Common myeloid progenitor, CD34-positive (primary cell): ENCODE data around the gene KCNMA1.

Experiments
- CTCF ChIA-PET: fragments of 350-600 bp; sonication (Branson Sonifier 250); formaldehyde crosslinking; loops from one replicate; lab custom pipeline; 2021; ENCODE audit warnings: antibody characterized with exemption; lab: Charles Lee
- POLR2A ChIA-PET: fragments of 350-600 bp; sonication (Branson Sonifier 250); formaldehyde crosslinking; loops from one replicate; lab custom pipeline; 2021; ENCODE audit warnings: antibody characterized with exemption; lab: Charles Lee
- DNase-seq, 3 donors: peaks; one replicate each; pipeline versions ENCODE4 v3.0.0 to v3.0.0-alpha.2; 2013
- H3K27ac ChIP-seq, 2 experiments: 1 replicate in 1 of 2; 2 replicates in 1 of 2; pipeline ENCODE4 v1.7.0; 2013; ENCODE audit warnings: inconsistent platforms in 2 of 2, low read length in 2 of 2, mild to moderate bottlenecking in 2 of 2, low read depth in 1 of 2, moderate library complexity in 1 of 2; ENCODE audit not compliant: severe bottlenecking in 2 of 2, insufficient read depth in 1 of 2, poor library complexity in 1 of 2
- H3K27me3 ChIP-seq, 5 experiments: replicated peaks in 2 of 5; 1 replicate in 3 of 5; 2 replicates in 2 of 5; pipeline versions ENCODE4 v1.6.1 to v1.7.0; 2013; ENCODE audit warnings: low read length in 4 of 5, mild to moderate bottlenecking in 2 of 5, moderate library complexity in 2 of 5, inconsistent platforms in 1 of 5; ENCODE audit not compliant: insufficient read depth in 5 of 5, control insufficient read depth in 4 of 5
- H3K36me3 ChIP-seq, 4 experiments: 1 replicate in 2 of 4; 2 replicates in 2 of 4; pipeline versions ENCODE4 v1.6.1 to v1.7.0; 2013; ENCODE audit warnings: low read length in 3 of 4, control low read depth in 1 of 4, mild to moderate bottlenecking in 1 of 4; ENCODE audit not compliant: control insufficient read depth in 4 of 4, insufficient read depth in 4 of 4
- H3K4me1 ChIP-seq, 4 experiments: 1 replicate in 3 of 4; 2 replicates in 1 of 4; pipeline versions ENCODE4 v1.6.1 to v1.7.1; 2013; ENCODE audit warnings: low read length in 3 of 4, mild to moderate bottlenecking in 3 of 4, control low read depth in 1 of 4, inconsistent platforms in 1 of 4, moderate library complexity in 1 of 4; ENCODE audit not compliant: control insufficient read depth in 4 of 4, insufficient read depth in 4 of 4; ENCODE audit errors: control extremely low read depth in 1 of 4
- H3K4me3 ChIP-seq, 7 experiments: 1 replicate in 4 of 7; 2 replicates in 3 of 7; pipeline versions ENCODE4 v1.5.1 to v1.7.0; 2013; ENCODE audit warnings: mild to moderate bottlenecking in 7 of 7, low read length in 6 of 7, moderate library complexity in 6 of 7, inconsistent platforms in 2 of 7, low read depth in 2 of 7, control low read depth in 1 of 7; ENCODE audit not compliant: insufficient read depth in 4 of 7, control insufficient read depth in 1 of 7; ENCODE audit errors: extremely low read depth in 1 of 7
- H3K9me3 ChIP-seq, 5 experiments: 1 replicate in 4 of 5; 2 replicates in 1 of 5; pipeline versions ENCODE4 v1.6.1 to v1.7.1; 2013; ENCODE audit warnings: low read length in 4 of 5, mild to moderate bottlenecking in 2 of 5, inconsistent platforms in 1 of 5, low read depth in 1 of 5, moderate library complexity in 1 of 5; ENCODE audit not compliant: control insufficient read depth in 4 of 5, insufficient read depth in 2 of 5; ENCODE audit errors: control extremely low read depth in 1 of 5
- WGBS: methylation state at CpG from one replicate; pipeline ENCODE4 v1.1.5; 2013; ENCODE audit not compliant: insufficient coverage; 5-methylcytosine and 5-hydroxymethylcytosine counted together

Gene KCNMA1

DNA sequence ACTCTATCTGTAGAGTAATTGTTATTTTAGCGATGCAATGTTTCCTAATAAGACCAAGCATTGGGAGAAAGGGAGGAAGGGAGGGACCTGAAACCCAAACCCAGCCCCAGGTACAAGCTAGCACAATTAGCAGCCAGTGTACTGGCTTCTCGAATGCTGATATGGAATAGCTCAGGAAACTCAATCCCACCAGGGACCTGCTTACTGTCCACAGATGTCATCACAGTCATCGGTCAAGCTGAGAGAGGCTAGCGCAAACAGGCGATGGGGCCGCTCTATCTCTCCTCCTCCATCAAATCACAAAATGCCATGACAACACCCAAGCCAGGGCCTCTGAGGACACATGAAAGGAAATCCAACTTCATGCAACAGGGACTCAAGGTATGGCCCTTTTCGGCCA, 192.1 kb downstream of the KCNMA1 start:
- Histone ChIP-seq H3K27ac (no peak overlapping the region), H3K4me1 (no peaks in the 10 kb centered on the region), H3K27me3 (peaks cover 0 to 10% (median 0%) of the 10 kb centered on the region in 5 experiments), H3K36me3 (no peaks in the 10 kb centered on the region), H3K9me3 (no peaks in the 10 kb centered on the region), H3K4me3 (no peak overlapping the region)
- WGBS, result 100% methylated on average over 5 of the region's 7 CpGs
- ChIA-PET POLR2A (no interaction called here), CTCF (no interaction called here)
- DNase-seq, result no peak

DNA sequence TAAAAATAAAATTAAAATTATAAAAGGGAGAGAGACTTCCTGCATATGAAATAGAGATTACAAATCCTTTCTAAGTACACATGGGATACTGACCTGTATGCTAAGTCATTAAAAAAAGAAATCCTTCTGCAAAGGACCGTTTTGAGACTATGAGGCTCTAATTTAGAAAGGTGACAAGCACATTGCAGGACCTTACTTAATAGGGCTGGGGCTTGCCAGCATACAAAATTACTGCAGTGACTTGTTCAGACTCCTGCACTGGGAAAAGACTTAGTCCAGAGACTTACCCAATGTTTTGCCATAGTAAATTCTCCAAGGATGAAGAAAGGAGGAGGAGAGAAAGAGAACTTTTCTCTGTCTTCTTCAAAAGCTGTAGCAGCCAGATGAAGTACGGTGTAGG, 193.6 kb downstream of the KCNMA1 start:
- 84% methylated on average over 2 of the region's 2 CpGs for WGBS
- H3K27ac ChIP-seq, result no peak overlapping the region
- CTCF ChIA-PET, result interaction anchor here (1.6 kb wide), 1 partner anchor 17 kb away, joined by 3 read pairs; no protein-coding TSS in a partner anchor
- H3K36me3 ChIP-seq, result no peaks in the 10 kb centered on the region
- H3K27me3 ChIP-seq, result peaks cover 0 to 14% (median 0%) of the 10 kb centered on the region in 5 experiments
- no peak overlapping the region for H3K4me3 ChIP-seq
- no peaks in the 10 kb centered on the region for H3K9me3 ChIP-seq
- POLR2A ChIA-PET, result no interaction called here
- no peak for DNase-seq
- no peaks in the 10 kb centered on the region for H3K4me1 ChIP-seq

DNA sequence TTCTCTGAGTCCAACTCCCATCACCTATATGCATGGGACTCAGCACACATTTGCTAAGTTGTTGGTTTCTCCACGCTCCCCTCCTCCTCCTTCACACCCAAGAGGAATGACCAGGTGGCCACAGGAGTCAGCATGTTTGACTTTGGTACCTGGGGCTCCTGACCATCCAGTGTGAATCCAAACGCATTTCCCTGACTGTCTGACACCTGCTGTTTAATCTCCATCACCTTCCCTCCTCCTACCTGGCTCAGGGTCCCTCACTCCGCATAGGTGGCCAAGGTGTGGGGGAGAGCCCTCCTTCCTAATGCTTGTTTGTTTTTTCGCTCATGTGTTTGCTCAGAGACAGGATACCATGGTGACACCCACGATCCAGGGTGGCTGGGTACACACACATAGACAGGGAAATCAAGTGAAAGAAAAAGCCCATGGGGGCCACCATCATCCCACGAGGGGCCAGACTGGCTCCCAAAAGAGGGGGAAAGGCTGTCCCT, 194.9 kb downstream of the KCNMA1 start:
- Histone ChIP-seq H3K4me3 (no peak overlapping the region), H3K27ac (no peak overlapping the region), H3K9me3 (no peaks in the 10 kb centered on the region), H3K36me3 (no peaks in the 10 kb centered on the region), H3K27me3 (peaks cover 0 to 14% (median 0%) of the 10 kb centered on the region in 5 experiments), H3K4me1 (no peaks in the 10 kb centered on the region)
- CTCF ChIA-PET, result interaction anchor here (1.6 kb wide), 1 partner anchor 15 kb away, joined by 3 read pairs; no protein-coding TSS in a partner anchor
- 74% methylated on average over 6 of the region's 6 CpGs for WGBS
- DNase-seq, result no peak
- POLR2A ChIA-PET, result no interaction called here

- WGBS, result 80% methylated on average over 5 of the region's 8 CpGs
- Histone ChIP-seq H3K27me3 (peaks cover 0 to 14% (median 0%) of the 10 kb centered on the region in 5 experiments), H3K4me1 (no peaks in the 10 kb centered on the region), H3K27ac (no peak overlapping the region), H3K9me3 (no peaks in the 10 kb centered on the region), H3K4me3 (no peak overlapping the region), H3K36me3 (no peaks in the 10 kb centered on the region)
- no peak for DNase-seq
- ChIA-PET CTCF (no interaction called here), POLR2A (no interaction called here)
Observed at GRCh38 chr10:77441353-77442166, 196.0 kb downstream of the KCNMA1 start.

DNA sequence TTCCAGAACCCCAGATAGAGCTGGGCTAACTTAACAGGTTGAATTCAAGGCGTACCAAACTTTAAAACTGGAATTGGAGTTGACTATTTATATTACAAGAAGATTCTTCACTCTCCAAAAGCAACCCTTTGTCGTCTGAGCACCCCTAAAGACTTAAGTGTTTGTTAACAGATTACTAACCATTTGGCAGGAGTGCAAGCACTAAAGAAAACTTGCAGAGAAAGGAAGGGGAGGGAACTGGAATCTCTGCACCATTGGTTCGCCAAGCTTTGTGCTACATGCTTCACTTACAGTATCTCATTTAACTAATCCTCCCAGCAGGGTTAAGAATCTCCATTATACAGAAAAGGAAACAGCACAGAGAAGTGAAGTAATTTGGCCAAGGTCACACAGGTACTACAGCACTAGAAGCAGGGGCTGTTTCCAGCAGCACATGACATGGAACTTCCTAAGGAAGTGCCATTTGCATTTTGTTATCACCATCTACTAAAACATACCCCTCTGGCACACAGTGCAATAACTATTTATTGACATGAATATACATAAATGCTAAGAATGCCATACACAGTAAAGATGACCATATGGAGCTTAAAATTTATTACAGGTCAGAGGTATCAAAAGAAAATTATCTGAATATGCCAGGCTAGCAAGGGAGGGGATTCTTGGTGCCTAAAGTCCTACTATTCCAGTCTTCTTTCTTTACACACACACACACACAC, 201.2 kb downstream of the KCNMA1 start:
- H3K4me1 ChIP-seq, result no peaks in the 10 kb centered on the region
- 83% methylated on average over 1 of the region's 3 CpGs for WGBS
- no peaks in the 10 kb centered on the region for H3K36me3 ChIP-seq
- DNase-seq, result no peak
- H3K27ac ChIP-seq, result no peak overlapping the region
- CTCF ChIA-PET, result no interaction called here
- POLR2A ChIA-PET, result no interaction called here
- no peaks in the 10 kb centered on the region for H3K9me3 ChIP-seq
- peaks cover 0 to 9% (median 0%) of the 10 kb centered on the region in 5 experiments for H3K27me3 ChIP-seq
- H3K4me3 ChIP-seq, result no peak overlapping the region

GRCh38 chr10:77433546-77433945, 204.1 kb downstream of the KCNMA1 start:
- Histone ChIP-seq H3K36me3 (no peaks in the 10 kb centered on the region), H3K27me3 (peaks cover 0 to 3% (median 0%) of the 10 kb centered on the region in 5 experiments), H3K9me3 (no peaks in the 10 kb centered on the region), H3K27ac (no peak overlapping the region), H3K4me1 (no peaks in the 10 kb centered on the region), H3K4me3 (no peak overlapping the region)
- ChIA-PET POLR2A (no interaction called here), CTCF (no interaction called here)
- WGBS, result 93% methylated on average over 7 of the region's 7 CpGs
- DNase-seq, result no peak
